ENCODE measurements around the gene SLC30A5.

Gene SLC30A5

DNA sequence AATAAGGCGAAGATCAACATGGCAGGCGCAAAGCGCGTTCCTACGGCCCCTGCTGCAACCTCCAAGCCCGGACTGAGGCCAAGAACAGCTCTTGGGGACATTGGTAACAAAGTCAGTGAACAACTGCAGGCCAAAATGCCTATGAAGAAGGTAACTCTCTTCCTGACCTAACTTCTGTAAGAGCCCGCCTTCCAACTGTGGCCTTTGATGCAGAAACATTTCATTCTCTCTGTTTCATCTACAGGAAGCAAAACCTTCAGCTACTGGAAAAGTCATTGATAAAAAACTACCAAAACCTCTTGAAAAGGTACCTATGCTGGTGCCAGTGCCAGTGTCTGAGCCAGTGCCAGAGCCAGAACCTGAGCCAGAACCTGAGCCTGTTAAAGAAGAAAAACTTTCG is 74.1 kb downstream of the SLC30A5 start:
- no peak for DNase-seq

GRCh38 chr5:69170495-69170894 is 76.7 kb downstream of the SLC30A5 start:
- DNase-seq, result no peak

- DNase-seq, result no peak
Observed at GRCh38 chr5:69170969-69171368, 77.2 kb downstream of the SLC30A5 start.

All from COR-L47 (cell line).